Measurements from ENCODE around the gene PTPRN2. TPM values are rescaled to one million over a fixed set of nuclear protein-coding genes. Genes with fewer than 3 reads are reported as not detected.

PTPRN2 gene
- total and polyA plus RNA-seq, 4 experiments from 2014 or later = 1.7 to 2.6 (median 1.9) TPM

- Mint-ChIP-seq H3K36me3 (no peaks in the 10 kb centered on the region), H3K4me3 (no peak overlapping the region), H3K9me3 (no peaks in the 10 kb centered on the region), H3K4me1 (peaks cover 0 to 4% (median 1%) of the 10 kb centered on the region in 4 donors), H3K27ac (no peak overlapping the region), H3K27me3 (peaks cover 2 to 6% of the 10 kb centered on the region in 2 donors)
- intact Hi-C loops (cut with micrococcal nuclease) = no loop called here
- Histone ChIP-seq H3K36me3 (ENCODE audit: insufficient read depth, low read length) (no peaks in the 10 kb centered on the region), H3K27ac (ENCODE audit: low read depth, low read length) (no peak overlapping the region), H3K27me3 (ENCODE audit: insufficient read depth, low read length) (no peaks in the 10 kb centered on the region), H3K9me3 (ENCODE audit: control insufficient read depth in 1 of 2, low read length in 2 of 2) (no peaks in the 10 kb centered on the region), H3K4me3 (ENCODE audit: low read length in 2 of 2) (no peak overlapping the region), H3K4me1 (ENCODE audit: insufficient read depth, low read length) (no peaks in the 10 kb centered on the region)
- ChIA-PET POLR2A (ENCODE audit: partially characterized antibody) (no interaction called here), CTCF (ENCODE audit: partially characterized antibody) (no interaction called here)
- no peak for DNase-seq
Measured at GRCh38 chr7:157520249-157520648, 1067.4 kb downstream of the PTPRN2 start.

GRCh38 chr7:157519798-157520244 is 1067.8 kb downstream of the PTPRN2 start:
- H3K9me3 ChIP-seq (ENCODE audit: control insufficient read depth in 1 of 2, low read length in 2 of 2) = no peaks in the 10 kb centered on the region
- H3K4me3 Mint-ChIP-seq = no peak overlapping the region
- H3K36me3 Mint-ChIP-seq = no peaks in the 10 kb centered on the region
- CTCF ChIA-PET (ENCODE audit: partially characterized antibody) = no interaction called here
- no peaks in the 10 kb centered on the region for H3K4me1 ChIP-seq (ENCODE audit: insufficient read depth, low read length)
- POLR2A ChIA-PET (ENCODE audit: partially characterized antibody) = no interaction called here
- no peak overlapping the region for H3K27ac Mint-ChIP-seq
- peaks cover under 1 to 6% of the 10 kb centered on the region in 2 donors for H3K27me3 Mint-ChIP-seq
- intact Hi-C loops (cut with micrococcal nuclease) = no loop called here
- H3K36me3 ChIP-seq (ENCODE audit: insufficient read depth, low read length) = no peaks in the 10 kb centered on the region
- no peak overlapping the region for H3K4me3 ChIP-seq (ENCODE audit: low read length in 2 of 2)
- H3K4me1 Mint-ChIP-seq = peaks cover 0 to 3% (median 1%) of the 10 kb centered on the region in 4 donors
- H3K27ac ChIP-seq (ENCODE audit: low read depth, low read length) = no peak overlapping the region
- no peaks in the 10 kb centered on the region for H3K9me3 Mint-ChIP-seq
- no peak for DNase-seq
- H3K27me3 ChIP-seq (ENCODE audit: insufficient read depth, low read length) = no peaks in the 10 kb centered on the region

GRCh38 chr7:157519246-157519645 is 1068.4 kb downstream of the PTPRN2 start:
- Mint-ChIP-seq H3K4me1 (peaks cover 0 to 3% (median 1%) of the 10 kb centered on the region in 4 donors), H3K27me3 (peaks cover 0 to 6% of the 10 kb centered on the region in 2 donors), H3K4me3 (no peak overlapping the region), H3K36me3 (no peaks in the 10 kb centered on the region), H3K9me3 (no peaks in the 10 kb centered on the region), H3K27ac (peak overlapping the region in 1 of 7 donors; percentile 29)
- Histone ChIP-seq H3K27me3 (ENCODE audit: insufficient read depth, low read length) (no peaks in the 10 kb centered on the region), H3K4me3 (ENCODE audit: low read length in 2 of 2) (no peak overlapping the region), H3K36me3 (ENCODE audit: insufficient read depth, low read length) (no peaks in the 10 kb centered on the region), H3K27ac (ENCODE audit: low read depth, low read length) (no peak overlapping the region), H3K9me3 (ENCODE audit: control insufficient read depth in 1 of 2, low read length in 2 of 2) (no peaks in the 10 kb centered on the region), H3K4me1 (ENCODE audit: insufficient read depth, low read length) (no peaks in the 10 kb centered on the region)
- intact Hi-C loops (cut with micrococcal nuclease) = no loop called here
- DNase-seq = no peak
- ChIA-PET POLR2A (ENCODE audit: partially characterized antibody) (no interaction called here), CTCF (ENCODE audit: partially characterized antibody) (no interaction called here)

- ChIA-PET CTCF (ENCODE audit: partially characterized antibody) (no interaction called here), POLR2A (ENCODE audit: partially characterized antibody) (no interaction called here)
- H3K4me1 ChIP-seq (ENCODE audit: insufficient read depth, low read length) = no peaks in the 10 kb centered on the region
- no peaks in the 10 kb centered on the region for H3K27me3 ChIP-seq (ENCODE audit: insufficient read depth, low read length)
- DNase-seq = no peak
- Mint-ChIP-seq H3K4me1 (peaks cover 0 to 3% (median 1%) of the 10 kb centered on the region in 4 donors), H3K27me3 (peaks cover 0 to 6% of the 10 kb centered on the region in 2 donors), H3K27ac (peak overlapping the region in 2 of 7 donors; percentile 2 to 35), H3K9me3 (no peaks in the 10 kb centered on the region), H3K36me3 (no peaks in the 10 kb centered on the region), H3K4me3 (no peak overlapping the region)
- H3K36me3 ChIP-seq (ENCODE audit: insufficient read depth, low read length) = no peaks in the 10 kb centered on the region
- H3K9me3 ChIP-seq (ENCODE audit: control insufficient read depth in 1 of 2, low read length in 2 of 2) = no peaks in the 10 kb centered on the region
- H3K4me3 ChIP-seq (ENCODE audit: low read length in 2 of 2) = no peak overlapping the region
- intact Hi-C loops (cut with micrococcal nuclease) = no loop called here
- no peak overlapping the region for H3K27ac ChIP-seq (ENCODE audit: low read depth, low read length)
Measured at GRCh38 chr7:157518514-157519175, 1069.0 kb downstream of the PTPRN2 start.

- Histone ChIP-seq H3K9me3 (ENCODE audit: control insufficient read depth in 1 of 2, low read length in 2 of 2) (no peaks in the 10 kb centered on the region), H3K27me3 (ENCODE audit: insufficient read depth, low read length) (no peaks in the 10 kb centered on the region), H3K4me3 (ENCODE audit: low read length in 2 of 2) (no peak overlapping the region), H3K36me3 (ENCODE audit: insufficient read depth, low read length) (no peaks in the 10 kb centered on the region), H3K4me1 (ENCODE audit: insufficient read depth, low read length) (no peaks in the 10 kb centered on the region), H3K27ac (ENCODE audit: low read depth, low read length) (no peak overlapping the region)
- Mint-ChIP-seq H3K4me1 (peaks cover 0 to 5% (median 2%) of the 10 kb centered on the region in 4 donors), H3K27ac (no peak overlapping the region), H3K9me3 (no peaks in the 10 kb centered on the region), H3K27me3 (peaks cover 0 to 6% of the 10 kb centered on the region in 2 donors), H3K4me3 (no peak overlapping the region), H3K36me3 (no peaks in the 10 kb centered on the region)
- CTCF ChIA-PET (ENCODE audit: partially characterized antibody) = no interaction called here
- no peak for DNase-seq
- POLR2A ChIA-PET (ENCODE audit: partially characterized antibody) = no interaction called here
- intact Hi-C loops (cut with micrococcal nuclease) = no loop called here
Measured at GRCh38 chr7:157517782-157518513, 1069.7 kb downstream of the PTPRN2 start.

- no peaks in the 10 kb centered on the region for H3K36me3 Mint-ChIP-seq
- H3K4me1 Mint-ChIP-seq = peaks cover 0 to 3% (median 1%) of the 10 kb centered on the region in 4 donors
Measured at GRCh38 chr7:157516911-157517781, 1070.5 kb downstream of the PTPRN2 start.

GRCh38 chr7:157516311-157516710 is 1071.3 kb downstream of the PTPRN2 start:
- H3K9me3 Mint-ChIP-seq = no peaks in the 10 kb centered on the region
- H3K27me3 Mint-ChIP-seq = peaks cover 0 to 6% of the 10 kb centered on the region in 2 donors
- POLR2A ChIA-PET (ENCODE audit: partially characterized antibody) = no interaction called here
- CTCF ChIA-PET (ENCODE audit: partially characterized antibody) = interaction anchor here (1.1 kb wide), 1 partner anchor 10 kb away, joined by 3 read pairs; no protein-coding TSS in a partner anchor
- Histone ChIP-seq H3K9me3 (ENCODE audit: control insufficient read depth in 1 of 2, low read length in 2 of 2) (no peaks in the 10 kb centered on the region), H3K4me1 (ENCODE audit: insufficient read depth, low read length) (no peaks in the 10 kb centered on the region), H3K36me3 (ENCODE audit: insufficient read depth, low read length) (no peaks in the 10 kb centered on the region), H3K27me3 (ENCODE audit: insufficient read depth, low read length) (no peaks in the 10 kb centered on the region), H3K4me3 (ENCODE audit: low read length in 2 of 2) (no peak overlapping the region), H3K27ac (ENCODE audit: low read depth, low read length) (no peak overlapping the region)
- intact Hi-C loops (cut with micrococcal nuclease) = no loop called here
- H3K4me1 Mint-ChIP-seq = peaks cover 0 to 3% (median 1%) of the 10 kb centered on the region in 4 donors
- H3K36me3 Mint-ChIP-seq = no peaks in the 10 kb centered on the region
- no peak overlapping the region for H3K4me3 Mint-ChIP-seq
- no peak overlapping the region for H3K27ac Mint-ChIP-seq
- DNase-seq = no peak

More at GRCh38 chr7:157516911-157517781, 1070.5 kb downstream of the PTPRN2 start:
- no peak for DNase-seq
- ChIA-PET CTCF (ENCODE audit: partially characterized antibody) (no interaction called here), POLR2A (ENCODE audit: partially characterized antibody) (no interaction called here)
- intact Hi-C loops (cut with micrococcal nuclease) = no loop called here
- no peak overlapping the region for H3K27ac Mint-ChIP-seq
- no peaks in the 10 kb centered on the region for H3K9me3 Mint-ChIP-seq
- no peak overlapping the region for H3K4me3 Mint-ChIP-seq
- Histone ChIP-seq H3K4me1 (ENCODE audit: insufficient read depth, low read length) (no peaks in the 10 kb centered on the region), H3K27me3 (ENCODE audit: insufficient read depth, low read length) (no peaks in the 10 kb centered on the region), H3K27ac (ENCODE audit: low read depth, low read length) (no peak overlapping the region), H3K9me3 (ENCODE audit: control insufficient read depth in 1 of 2, low read length in 2 of 2) (no peaks in the 10 kb centered on the region), H3K36me3 (ENCODE audit: insufficient read depth, low read length) (no peaks in the 10 kb centered on the region), H3K4me3 (ENCODE audit: low read length in 2 of 2) (no peak overlapping the region)
- H3K27me3 Mint-ChIP-seq = peaks cover 0 to 6% of the 10 kb centered on the region in 2 donors

All from CD4-positive, alpha-beta memory T cell (primary cell).